Naive thymus-derived CD4-positive, alpha-beta T cell (primary cell): ENCODE data around the gene ZDHHC22. TPM values are rescaled to one million over a fixed set of nuclear protein-coding genes. Genes with fewer than 3 reads are reported as not detected.

Experiments
- ATAC-seq: fragments of 150-1000 bp; cut with Tn5 transposase; 2 replicates; pipeline ENCODE4 v1.10.0; 2021; ENCODE audit warnings: mild to moderate bottlenecking, moderate library complexity
- CTCF ChIA-PET: fragments of 350-600 bp; sonication (Branson Sonifier 250); formaldehyde crosslinking; loops from one replicate; lab custom pipeline; 2021; ENCODE audit warnings: antibody characterized with exemption; lab: Charles Lee
- POLR2A ChIA-PET: fragments of 350-600 bp; sonication (Branson Sonifier 250); formaldehyde crosslinking; loops from one replicate; lab custom pipeline; 2021; ENCODE audit warnings: antibody characterized with exemption, inconsistent platforms; lab: Charles Lee
- DNase-seq, 9 donors: peaks; one replicate each; pipeline versions ENCODE4 v3.0.0 to v3.0.0-alpha.2; 2020 to 2022; ENCODE audit warnings: mixed read lengths in 1 of 9
- H3K27ac ChIP-seq: one replicate; pipeline ENCODE4 v1.7.0; 2013; ENCODE audit warnings: mild to moderate bottlenecking, low read depth, low read length, moderate library complexity
- H3K27me3 ChIP-seq, 2 donors: one replicate each; pipeline ENCODE4 v1.7.0; 2013; ENCODE audit warnings: low read length in 2 of 2, mild to moderate bottlenecking in 2 of 2, moderate library complexity in 2 of 2; ENCODE audit not compliant: control insufficient read depth in 2 of 2, insufficient read depth in 2 of 2
- H3K36me3 ChIP-seq, 3 experiments: 1 replicate in 2 of 3; 2 replicates in 1 of 3; pipeline ENCODE4 v1.7.0; 2013; ENCODE audit warnings: low read length in 3 of 3, mild to moderate bottlenecking in 3 of 3, moderate library complexity in 1 of 3; ENCODE audit not compliant: insufficient read depth in 3 of 3, control insufficient read depth in 2 of 3
- H3K4me1 ChIP-seq, 2 donors: one replicate each; pipeline ENCODE4 v1.7.0; 2013; ENCODE audit warnings: low read length in 2 of 2, mild to moderate bottlenecking in 2 of 2, moderate library complexity in 1 of 2; ENCODE audit not compliant: control insufficient read depth in 2 of 2, insufficient read depth in 2 of 2
- H3K4me3 ChIP-seq: 2 replicates; pipeline ENCODE4 v1.7.0; 2013; ENCODE audit warnings: mild to moderate bottlenecking, low read length
- H3K9me3 ChIP-seq, 3 experiments: 1 replicate in 2 of 3; 2 replicates in 1 of 3; pipeline ENCODE4 v1.7.0; 2013; ENCODE audit warnings: low read length in 3 of 3; ENCODE audit not compliant: control insufficient read depth in 2 of 3
- H3K27ac Mint-ChIP-seq, 9 donors: one replicate each; pipeline ENCODE4 v1.8.0; 2020 to 2022; ENCODE audit warnings: mixed read lengths in 9 of 9, mild to moderate bottlenecking in 8 of 9, moderate library complexity in 5 of 9, inconsistent platforms in 2 of 9
- H3K27me3 Mint-ChIP-seq, 5 donors: one replicate each; pipeline ENCODE4 v1.8.0; 2021 to 2022; ENCODE audit warnings: mixed read lengths in 5 of 5, mild to moderate bottlenecking in 1 of 5
- H3K36me3 Mint-ChIP-seq, 5 donors: one replicate each; pipeline ENCODE4 v1.8.0; 2020 to 2022; ENCODE audit warnings: mixed read lengths in 5 of 5, mild to moderate bottlenecking in 3 of 5, inconsistent platforms in 1 of 5
- H3K4me1 Mint-ChIP-seq, 7 donors: one replicate each; pipeline ENCODE4 v1.8.0; 2020 to 2022; ENCODE audit warnings: mixed read lengths in 7 of 7, mild to moderate bottlenecking in 3 of 7, inconsistent platforms in 1 of 7
- H3K4me3 Mint-ChIP-seq, 10 donors: one replicate each; pipeline ENCODE4 v1.8.0; 2020 to 2022; ENCODE audit warnings: mild to moderate bottlenecking in 10 of 10, mixed read lengths in 10 of 10, moderate library complexity in 6 of 10, inconsistent platforms in 2 of 10
- H3K9me3 Mint-ChIP-seq, 11 donors: one replicate each; pipeline ENCODE4 v1.8.0; 2020 to 2022; ENCODE audit warnings: mixed read lengths in 11 of 11, mild to moderate bottlenecking in 4 of 11, inconsistent platforms in 1 of 11, moderate library complexity in 1 of 11
- intact Hi-C, 2 donors: fragments of 100-400 bp; cut with micrococcal nuclease; formaldehyde crosslinking; loops; one replicate each; pipeline ENCODE4 v1.15.1; 2023
- polyA plus RNA-seq, 2 donors: library from polyadenylated mRNA; unstranded; fragments of 300-500 nt; fragmentation: Illumina TruSeq; gene quantifications; one replicate each; pipeline ENCODE4 v1.2.3, GENCODE V29; 2021
- total RNA-seq, 6 experiments: library from RNA in 5 of 6; stranded (reverse) in 5 of 6; gene quantifications; 1 replicate in 5 of 6; 2 replicates in 1 of 6; pipeline ENCODE4 v1.2.3 and lab custom pipeline; 2021 to 2026

The ZDHHC22 gene
- total and polyA plus RNA-seq, 7 experiments from 2014 or later: not detected

DNA sequence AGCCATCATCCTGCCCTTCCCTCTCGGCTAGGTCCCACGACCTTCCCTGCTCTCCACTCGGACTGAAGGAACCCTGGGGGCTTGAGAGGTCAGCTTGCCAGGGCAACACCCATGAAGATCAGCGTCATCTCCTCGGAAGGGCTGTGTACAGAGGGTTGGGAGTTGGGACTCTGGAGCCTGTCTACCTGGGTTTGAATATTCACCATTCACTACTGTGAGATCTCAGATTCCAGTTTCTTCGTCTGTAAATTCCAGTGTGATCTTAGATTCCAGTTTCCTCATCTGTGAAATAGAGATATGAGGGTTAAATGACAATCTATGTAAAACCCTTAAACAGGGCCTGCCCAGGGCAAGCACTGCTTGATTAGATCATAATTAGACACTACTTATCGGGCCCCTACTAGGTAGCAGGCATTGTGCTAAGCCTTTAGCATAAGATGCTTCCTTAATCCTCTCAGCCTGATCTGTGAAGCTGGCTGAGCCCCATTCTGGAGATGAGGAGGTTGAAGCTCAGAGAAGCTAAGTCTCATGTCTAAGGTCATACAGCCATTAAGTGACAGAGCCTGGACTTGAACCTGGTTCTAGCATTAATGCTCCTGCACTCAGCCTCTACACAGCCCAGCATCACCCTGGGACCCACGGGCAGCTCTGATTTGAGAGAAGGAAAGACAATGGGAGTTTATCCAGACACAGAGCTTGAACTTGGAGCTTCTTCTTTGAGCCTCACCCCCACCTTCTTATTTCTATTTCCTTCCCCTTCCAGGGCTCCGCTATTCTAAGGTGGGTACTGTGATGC is 612 bp upstream of the ZDHHC22 start:
- peaks cover 12 to 26% (median 22%) of the 10 kb centered on the region in 7 donors for H3K4me1 Mint-ChIP-seq
- no peak overlapping the region for H3K27ac Mint-ChIP-seq
- no peak for ATAC-seq
- Histone ChIP-seq H3K27ac (no peak overlapping the region), H3K4me3 (no peak overlapping the region), H3K36me3 (no peaks in the 10 kb centered on the region), H3K4me1 (peaks cover 0 to 4% of the 10 kb centered on the region in 2 donors), H3K9me3 (no peaks in the 10 kb centered on the region), H3K27me3 (peaks cover 0 to 4% of the 10 kb centered on the region in 2 donors)
- intact Hi-C loops: no loop called here
- no peak for DNase-seq
- peaks cover 0 to 1% (median 0%) of the 10 kb centered on the region in 11 donors for H3K9me3 Mint-ChIP-seq
- ChIA-PET CTCF (no interaction called here), POLR2A (no interaction called here)
- peaks cover 76 to 83% (median 78%) of the 10 kb centered on the region in 5 donors for H3K27me3 Mint-ChIP-seq
- H3K36me3 Mint-ChIP-seq: no peaks in the 10 kb centered on the region
- H3K4me3 Mint-ChIP-seq: peak overlapping the region in 9 of 10 donors; percentile 16 to 81 (median 44)

DNA sequence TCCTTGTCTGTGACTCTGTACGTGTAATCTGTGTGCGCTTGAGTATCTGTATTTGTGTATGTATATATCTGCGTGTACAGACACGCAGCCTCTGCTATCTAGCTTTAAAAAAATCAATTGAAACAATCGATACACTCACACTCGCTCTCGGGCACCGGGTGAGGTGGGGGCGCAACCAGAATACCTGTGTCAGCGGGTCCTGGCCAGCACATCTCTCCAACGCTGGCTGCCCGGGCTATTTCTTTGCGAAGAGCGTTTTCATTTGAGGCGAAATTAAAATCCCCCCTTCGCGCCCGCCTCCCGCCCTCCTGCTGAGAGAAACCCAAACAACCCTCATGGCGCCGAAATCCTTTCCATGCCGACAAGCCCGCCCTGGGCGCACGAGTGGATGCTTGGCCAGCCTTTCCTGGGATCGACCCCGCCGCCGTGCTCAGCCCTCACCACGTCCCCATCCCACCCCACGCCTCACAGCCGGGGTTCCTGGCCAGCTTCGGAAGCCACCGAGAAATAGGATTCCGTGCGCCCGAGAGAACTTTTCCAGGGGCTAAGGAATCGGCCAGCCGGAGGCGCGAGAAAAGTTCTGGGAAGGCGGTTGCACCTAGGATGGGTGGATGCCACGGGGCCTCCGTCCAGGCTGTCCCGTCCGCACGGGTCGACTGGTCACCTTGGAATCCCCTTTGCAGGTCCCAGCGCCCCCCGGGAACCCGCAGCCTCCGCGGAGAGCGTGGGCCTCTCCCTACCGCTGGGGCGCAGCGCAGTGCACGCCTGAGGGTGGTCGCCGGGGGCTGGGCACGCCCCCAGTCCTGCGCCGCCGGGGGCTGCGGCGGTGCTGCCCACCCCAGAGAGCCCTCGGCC is 1.0 kb downstream of the ZDHHC22 start:
- ChIA-PET POLR2A (no interaction called here), CTCF (no interaction called here)
- peaks cover 68 to 79% (median 75%) of the 10 kb centered on the region in 5 donors for H3K27me3 Mint-ChIP-seq
- peaks cover 12 to 26% (median 22%) of the 10 kb centered on the region in 7 donors for H3K4me1 Mint-ChIP-seq
- H3K27ac Mint-ChIP-seq: no peak overlapping the region
- H3K9me3 Mint-ChIP-seq: no peaks in the 10 kb centered on the region
- Histone ChIP-seq H3K36me3 (no peaks in the 10 kb centered on the region), H3K4me3 (no peak overlapping the region), H3K9me3 (no peaks in the 10 kb centered on the region), H3K27me3 (no peaks in the 10 kb centered on the region), H3K27ac (no peak overlapping the region), H3K4me1 (peaks cover 0 to 4% of the 10 kb centered on the region in 2 donors)
- no peak for ATAC-seq
- no peak for DNase-seq
- peak overlapping the region; percentile 28 to 80 (median 62) for H3K4me3 Mint-ChIP-seq
- intact Hi-C loops: no loop called here
- H3K36me3 Mint-ChIP-seq: no peaks in the 10 kb centered on the region

DNA sequence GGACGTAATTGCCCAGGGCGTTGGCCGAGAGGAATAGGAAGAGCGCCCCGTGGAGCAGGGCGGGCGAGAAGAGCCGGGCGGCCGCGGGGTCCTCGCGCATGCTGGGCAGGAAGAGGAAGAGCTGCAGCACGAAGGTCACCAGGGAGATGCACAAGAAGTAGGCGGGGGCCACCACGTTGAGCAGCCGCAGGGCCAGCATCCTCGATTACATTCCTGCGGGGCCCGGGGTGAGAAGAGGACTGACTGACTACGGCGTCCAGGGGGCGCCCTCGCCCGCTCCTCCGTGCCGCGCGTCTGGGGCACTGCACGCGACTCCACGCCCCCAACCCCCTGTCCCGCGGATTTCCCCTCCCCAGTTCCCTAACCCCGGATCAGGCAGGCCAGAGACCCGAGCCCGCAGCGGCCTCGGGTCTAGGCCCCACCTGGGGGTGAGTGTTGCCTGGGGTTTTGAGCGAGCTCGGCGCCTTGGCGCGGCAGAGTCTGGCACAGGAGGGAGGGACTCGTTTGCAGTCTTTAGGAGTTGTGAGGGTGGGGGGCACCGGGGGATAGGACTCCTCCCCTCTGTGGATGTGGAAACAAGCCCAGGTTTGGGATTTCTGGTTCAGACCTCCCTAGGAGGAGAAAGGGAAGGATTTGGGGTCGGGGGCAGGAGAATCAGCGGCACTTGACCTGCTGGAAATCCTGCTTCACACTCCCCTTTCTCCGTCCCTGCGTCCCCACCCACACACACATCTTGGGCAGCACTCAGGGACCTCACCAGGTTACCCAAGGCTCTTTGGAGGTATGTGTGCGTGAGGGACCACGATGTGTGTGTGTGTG is 1.8 kb downstream of the ZDHHC22 start:
- no peaks in the 10 kb centered on the region for H3K36me3 Mint-ChIP-seq
- ChIA-PET CTCF (no interaction called here), POLR2A (no interaction called here)
- no peaks in the 10 kb centered on the region for H3K9me3 ChIP-seq
- no peak overlapping the region for H3K27ac ChIP-seq
- H3K4me1 ChIP-seq: peaks cover 0 to 4% of the 10 kb centered on the region in 2 donors
- H3K4me3 ChIP-seq: no peak overlapping the region
- H3K4me3 Mint-ChIP-seq: peak overlapping the region; percentile 37 to 80 (median 62)
- peaks cover 12 to 26% (median 22%) of the 10 kb centered on the region in 7 donors for H3K4me1 Mint-ChIP-seq
- peaks cover 71 to 80% (median 77%) of the 10 kb centered on the region in 5 donors for H3K27me3 Mint-ChIP-seq
- intact Hi-C loops: no loop called here
- peak; percentile 64 for ATAC-seq
- peak in 1 of 9 donors; percentile 58 for DNase-seq
- peaks cover 0 to 2% (median 0%) of the 10 kb centered on the region in 11 donors for H3K9me3 Mint-ChIP-seq
- H3K27me3 ChIP-seq: no peaks in the 10 kb centered on the region
- H3K36me3 ChIP-seq: no peaks in the 10 kb centered on the region
- peak overlapping the region in 1 of 9 donors; percentile 9 for H3K27ac Mint-ChIP-seq

DNA sequence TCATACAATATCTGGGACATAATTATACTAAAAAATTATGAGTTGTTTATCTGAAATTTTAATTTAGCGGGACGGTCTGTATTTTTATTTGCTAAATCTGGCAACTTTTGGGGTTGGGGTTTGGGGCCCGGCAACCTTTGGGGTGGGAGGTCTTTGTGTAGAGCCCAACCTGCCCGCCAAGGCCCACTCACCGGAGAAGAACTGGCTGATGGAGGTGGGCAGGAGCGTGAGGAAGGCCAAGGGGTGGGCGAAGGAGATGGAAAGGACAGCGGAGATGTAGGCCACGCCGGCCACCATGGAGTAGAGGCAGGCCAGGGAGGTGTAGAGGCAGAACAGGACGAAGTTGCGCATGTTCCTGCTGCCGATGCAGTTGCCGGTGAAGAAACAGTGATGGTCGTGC is 2.6 kb downstream of the ZDHHC22 start:
- POLR2A ChIA-PET: no interaction called here
- H3K27me3 Mint-ChIP-seq: peaks cover 68 to 80% (median 77%) of the 10 kb centered on the region in 5 donors
- H3K4me1 Mint-ChIP-seq: peaks cover 12 to 26% (median 22%) of the 10 kb centered on the region in 7 donors
- H3K36me3 Mint-ChIP-seq: no peaks in the 10 kb centered on the region
- H3K9me3 Mint-ChIP-seq: peaks cover 0 to 2% (median 0%) of the 10 kb centered on the region in 11 donors
- Histone ChIP-seq H3K4me1 (peaks cover 0 to 4% of the 10 kb centered on the region in 2 donors), H3K27me3 (no peaks in the 10 kb centered on the region), H3K4me3 (no peak overlapping the region), H3K27ac (no peak overlapping the region), H3K9me3 (no peaks in the 10 kb centered on the region), H3K36me3 (no peaks in the 10 kb centered on the region)
- ATAC-seq (no peak), DNase-seq (no peak)
- CTCF ChIA-PET: no interaction called here
- H3K4me3 Mint-ChIP-seq: peak overlapping the region in 6 of 10 donors; percentile 7 to 80 (median 61)
- intact Hi-C loops: no loop called here
- no peak overlapping the region for H3K27ac Mint-ChIP-seq

DNA sequence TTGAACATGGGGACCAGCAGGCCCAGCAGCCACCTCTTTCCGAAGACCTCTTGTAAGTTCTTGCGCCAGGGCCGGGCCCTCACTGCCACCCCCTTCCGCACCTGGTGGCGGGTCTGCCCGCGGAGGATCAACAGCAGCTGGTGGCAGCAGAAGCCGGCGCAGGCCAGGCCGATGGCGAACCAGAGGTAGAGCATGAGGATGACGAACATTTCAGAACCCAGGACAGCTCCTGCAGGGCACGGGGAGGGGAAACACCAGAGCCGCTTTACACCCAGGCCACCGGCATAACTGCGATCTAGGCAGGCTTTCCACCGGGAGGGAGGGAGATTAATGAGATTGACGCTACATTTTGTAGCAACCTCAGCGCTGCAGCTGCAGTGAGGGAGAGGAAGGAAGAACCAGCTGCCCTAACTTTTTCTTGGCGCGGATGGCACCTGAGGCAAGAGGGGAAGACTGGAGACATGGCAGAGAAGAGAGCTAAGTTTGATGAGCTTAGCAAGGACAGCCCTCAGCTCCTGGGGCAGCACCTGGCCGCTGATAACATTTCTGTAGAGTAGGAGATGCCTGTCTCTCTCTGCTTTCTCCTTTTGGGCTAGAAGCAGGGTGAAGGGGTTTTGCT is 7.8 kb downstream of the ZDHHC22 start:
- DNase-seq (peak in 8 of 9 donors; percentile 37 to 68 (median 45)), ATAC-seq (peak; percentile 81)
- Histone ChIP-seq H3K4me1 (no peaks in the 10 kb centered on the region), H3K27ac (no peak overlapping the region), H3K36me3 (no peaks in the 10 kb centered on the region), H3K9me3 (no peaks in the 10 kb centered on the region), H3K4me3 (no peak overlapping the region), H3K27me3 (peaks cover 0 to 4% of the 10 kb centered on the region in 2 donors)
- Mint-ChIP-seq H3K36me3 (no peaks in the 10 kb centered on the region), H3K27me3 (peaks cover 65 to 87% (median 80%) of the 10 kb centered on the region in 5 donors), H3K4me3 (no peak overlapping the region), H3K9me3 (peaks cover 0 to 6% (median 0%) of the 10 kb centered on the region in 11 donors), H3K4me1 (peaks cover 3 to 8% (median 4%) of the 10 kb centered on the region in 7 donors), H3K27ac (no peak overlapping the region)
- POLR2A ChIA-PET: no interaction called here
- intact Hi-C loops: loop anchor here in 1 of 2 donors (1.0 kb wide), 1 partner anchor 74 kb away; no protein-coding TSS in a partner anchor
- CTCF ChIA-PET: interaction anchor here (0.6 kb wide), 1 partner anchor 40 kb away, joined by 3 read pairs; no protein-coding TSS in a partner anchor
